ENCODE measurements around the gene CDH23. TPM values are rescaled to one million over a fixed set of nuclear protein-coding genes. Genes with fewer than 3 reads are reported as not detected.

CDH23 gene
- total RNA-seq, 4 donors from 2014 or later: 0.72 to 4.1 (median 2.2) TPM

- TF ChIP-seq POLR2AphosphoS5 (IDR thresholded peaks at IDR 0.05) (no peak), CTCF (IDR thresholded peaks at IDR 0.05) (no peak)
- no peaks in the 10 kb centered on the region for H3K9me3 ChIP-seq
- H3K27ac ChIP-seq: no peak overlapping the region
- no peaks in the 10 kb centered on the region for H3K36me3 ChIP-seq
- no peak overlapping the region for H3K4me3 ChIP-seq
- no peaks in the 10 kb centered on the region for H3K27me3 ChIP-seq
- peaks cover 17% of the 10 kb centered on the region for H3K4me1 ChIP-seq
- WGBS: 83% methylated on average over 5 of the region's 9 CpGs
- DNase-seq (ENCODE audit: low spot score in 2 of 2): no peak
Measured at GRCh38 chr10:71538608-71539260, 142.0 kb downstream of the CDH23 start.

GRCh38 chr10:71539442-71540118, 142.9 kb downstream of the CDH23 start:
- Histone ChIP-seq H3K9me3 (no peaks in the 10 kb centered on the region), H3K4me3 (no peak overlapping the region), H3K27ac (no peak overlapping the region), H3K4me1 (peaks cover 17% of the 10 kb centered on the region), H3K27me3 (no peaks in the 10 kb centered on the region), H3K36me3 (no peaks in the 10 kb centered on the region)
- 85% methylated on average over 3 of the region's 3 CpGs for WGBS
- DNase-seq (ENCODE audit: low spot score in 2 of 2): no peak
- TF ChIP-seq EP300 (IDR thresholded peaks at IDR 0.05) (no peak), POLR2A (IDR thresholded peaks at IDR 0.05) (no peak), POLR2AphosphoS5 (IDR thresholded peaks at IDR 0.05) (no peak), CTCF (IDR thresholded peaks at IDR 0.05) (no peak)

- WGBS: 73% methylated on average over 3 of the region's 7 CpGs
- TF ChIP-seq EP300 (IDR thresholded peaks at IDR 0.05) (no peak), POLR2A (IDR thresholded peaks at IDR 0.05) (no peak), CTCF (IDR thresholded peaks at IDR 0.05) (no peak), POLR2AphosphoS5 (IDR thresholded peaks at IDR 0.05) (no peak)
- DNase-seq (ENCODE audit: low spot score in 2 of 2): no peak
Measured at GRCh38 chr10:71542478-71542877, 145.8 kb downstream of the CDH23 start.

GRCh38 chr10:71543608-71544170, 147.0 kb downstream of the CDH23 start:
- no peak for DNase-seq (ENCODE audit: low spot score in 2 of 2)
- 46% methylated on average over 3 of the region's 3 CpGs for WGBS
- Histone ChIP-seq H3K27ac (no peak overlapping the region), H3K36me3 (no peaks in the 10 kb centered on the region), H3K27me3 (no peaks in the 10 kb centered on the region), H3K9me3 (no peaks in the 10 kb centered on the region), H3K4me1 (peaks cover 17% of the 10 kb centered on the region), H3K4me3 (no peak overlapping the region)
- no peak for TF ChIP-seq EP300 (IDR thresholded peaks at IDR 0.05)
- no peak for TF ChIP-seq POLR2AphosphoS5 (IDR thresholded peaks at IDR 0.05)
- no peak for TF ChIP-seq POLR2A (IDR thresholded peaks at IDR 0.05)
- TF ChIP-seq CTCF (IDR thresholded peaks at IDR 0.05): no peak

More at GRCh38 chr10:71542478-71542877, 145.8 kb downstream of the CDH23 start:
- Histone ChIP-seq H3K36me3 (no peaks in the 10 kb centered on the region), H3K4me3 (no peak overlapping the region), H3K27ac (no peak overlapping the region), H3K27me3 (no peaks in the 10 kb centered on the region), H3K9me3 (no peaks in the 10 kb centered on the region), H3K4me1 (peaks cover 17% of the 10 kb centered on the region)

- Histone ChIP-seq H3K36me3 (no peaks in the 10 kb centered on the region), H3K4me3 (no peak overlapping the region), H3K27ac (no peak overlapping the region), H3K27me3 (no peaks in the 10 kb centered on the region), H3K4me1 (peaks cover 10% of the 10 kb centered on the region), H3K9me3 (no peaks in the 10 kb centered on the region)
- 86% methylated on average over 8 of the region's 10 CpGs for WGBS
- TF ChIP-seq POLR2AphosphoS5 (IDR thresholded peaks at IDR 0.05) (no peak), CTCF (IDR thresholded peaks at IDR 0.05) (no peak)
- no peak for DNase-seq (ENCODE audit: low spot score in 2 of 2)
Measured at GRCh38 chr10:71545001-71545400, 148.3 kb downstream of the CDH23 start.

Data from suprapubic skin (tissue), 4 donors.